ENCODE results near the gene ZNF316.
"Not testable (repeated sequence)": the region's sequence is repeated elsewhere in the genome, so short reads cannot be mapped to it uniquely, and the experiment has no call there.

Gene ZNF316

DNA sequence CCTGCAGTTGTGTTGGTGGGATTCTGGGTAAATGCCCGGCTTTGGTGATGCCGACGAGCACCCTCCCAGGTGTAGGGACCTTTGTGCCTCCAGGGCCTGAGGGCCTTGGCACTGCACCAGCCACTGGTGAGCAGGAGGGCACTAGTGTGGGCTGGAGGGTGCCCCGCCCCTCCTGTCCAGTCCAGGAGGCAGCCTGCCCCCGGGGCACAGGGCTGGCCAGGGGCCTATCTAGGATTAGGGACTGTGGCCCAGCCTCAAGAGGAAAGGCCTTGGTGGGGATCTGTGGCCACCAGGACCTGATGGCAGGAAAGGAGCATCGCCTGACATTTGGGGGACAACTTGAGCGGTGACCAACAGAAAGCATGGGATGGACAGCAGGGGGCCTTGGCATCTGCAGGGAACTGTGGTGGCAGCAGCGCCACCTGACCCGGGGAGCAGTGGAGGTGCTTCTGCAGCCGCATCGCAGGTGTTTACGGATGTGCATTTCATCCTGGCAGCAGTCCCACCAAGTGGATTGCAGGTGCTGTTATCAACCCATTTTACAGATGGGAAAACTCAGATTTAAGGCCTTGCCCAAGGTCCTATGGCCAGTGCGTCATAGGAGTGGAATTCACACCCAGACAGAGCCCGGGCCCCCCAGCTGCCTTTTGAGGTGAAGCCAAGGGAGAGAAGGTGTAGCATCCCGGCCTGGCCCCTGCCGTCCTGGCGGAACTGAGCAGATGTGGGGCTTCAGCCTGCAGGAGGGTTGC is 11.1 kb downstream of the ZNF316 start:
- DNase-seq = no peak

DNA sequence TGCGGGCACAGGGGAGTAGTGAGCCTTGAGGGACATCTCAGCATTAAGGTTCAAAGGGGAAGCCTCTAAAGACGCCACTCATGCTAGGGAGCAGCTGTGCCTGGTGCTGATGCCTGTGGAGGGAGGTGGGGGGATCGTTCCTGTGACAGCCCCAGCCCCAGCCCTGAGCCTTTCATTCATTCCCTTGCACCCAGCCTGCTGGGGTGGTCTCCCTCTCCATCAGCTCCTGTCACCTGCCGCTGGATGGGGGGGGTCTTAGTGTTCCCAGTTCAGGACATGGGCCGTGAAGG is 11.6 kb downstream of the ZNF316 start:
- DNase-seq = no peak

DNA sequence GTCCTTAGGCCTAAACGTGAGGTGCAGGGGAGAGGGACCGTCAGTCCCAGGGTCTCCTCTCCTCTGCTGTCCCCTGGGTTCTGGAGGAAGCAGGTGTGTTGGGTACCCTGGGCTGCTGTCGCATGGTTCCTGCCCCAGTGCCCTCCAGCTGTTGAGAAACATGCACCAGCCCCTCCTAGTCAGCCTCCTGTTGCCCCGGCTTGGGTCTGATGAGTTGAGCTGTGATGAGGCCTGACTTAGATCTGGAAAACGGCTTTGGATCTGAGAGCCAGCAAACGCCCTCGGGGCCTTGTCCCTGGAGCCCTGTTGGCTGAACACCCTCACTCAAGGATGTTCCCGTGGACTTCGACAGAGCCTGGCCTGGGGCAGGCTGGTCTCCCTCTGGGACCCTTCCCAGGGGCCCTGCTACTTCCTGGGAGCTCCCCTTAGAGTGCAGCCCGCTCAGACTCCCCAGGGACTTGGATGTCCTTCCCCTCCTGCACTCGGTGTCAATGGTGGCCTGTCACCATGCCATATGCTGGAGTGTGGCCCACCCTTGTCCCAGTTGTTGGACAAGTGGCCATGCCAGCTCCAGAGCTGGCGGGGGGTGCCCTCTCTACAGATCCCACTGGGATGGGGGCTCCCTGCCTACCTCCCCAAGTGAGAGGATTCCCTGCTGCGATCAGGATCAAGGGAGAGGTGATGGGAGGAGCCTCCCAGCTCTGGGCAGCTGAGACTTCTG is 12.3 kb downstream of the ZNF316 start:
- no peak for DNase-seq

DNA sequence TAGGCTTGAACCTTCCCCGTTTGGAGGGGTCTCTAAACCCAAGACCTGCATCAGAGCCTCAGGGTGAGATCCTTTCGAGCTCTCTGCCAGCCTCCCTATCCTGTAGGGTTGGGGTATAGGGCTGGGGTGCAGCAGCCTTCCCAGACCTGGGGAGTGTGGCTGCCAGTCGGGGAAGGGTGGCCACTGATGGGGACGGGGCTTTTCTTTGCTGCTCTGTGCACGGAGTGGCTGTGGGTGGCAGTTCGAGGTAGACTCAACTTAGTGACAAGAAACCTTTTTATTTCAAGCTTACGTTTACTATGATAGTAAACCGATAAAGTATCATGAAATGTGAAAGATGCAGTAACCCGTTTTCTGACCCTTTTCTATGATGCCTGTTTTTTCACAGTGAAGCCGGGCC is 13.0 kb downstream of the ZNF316 start:
- no peak for DNase-seq

DNA sequence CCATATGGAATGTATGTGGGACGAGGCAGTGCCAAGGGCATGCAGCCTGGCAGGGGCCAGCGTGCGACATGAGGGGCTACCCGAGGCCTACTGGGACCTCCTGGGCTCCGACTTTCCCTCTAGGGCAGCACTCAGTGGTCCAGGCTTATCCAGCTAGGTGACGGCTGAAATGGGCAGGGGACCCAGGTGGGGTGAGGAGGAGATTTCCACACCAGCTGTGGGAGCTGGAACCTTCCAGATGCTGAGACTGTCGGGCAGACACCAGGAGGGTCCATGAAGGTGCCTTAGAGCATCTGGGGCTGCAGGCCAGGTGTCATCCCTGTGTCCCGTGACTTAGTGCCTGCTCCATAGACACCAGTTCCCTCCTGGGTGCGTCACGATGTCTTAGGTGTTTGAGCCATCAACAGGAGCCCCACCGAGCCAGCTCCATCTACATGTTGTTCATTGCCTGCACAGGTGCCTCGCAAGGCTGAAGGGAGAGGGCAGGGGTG is 13.4 kb downstream of the ZNF316 start:
- DNase-seq = no peak

DNA sequence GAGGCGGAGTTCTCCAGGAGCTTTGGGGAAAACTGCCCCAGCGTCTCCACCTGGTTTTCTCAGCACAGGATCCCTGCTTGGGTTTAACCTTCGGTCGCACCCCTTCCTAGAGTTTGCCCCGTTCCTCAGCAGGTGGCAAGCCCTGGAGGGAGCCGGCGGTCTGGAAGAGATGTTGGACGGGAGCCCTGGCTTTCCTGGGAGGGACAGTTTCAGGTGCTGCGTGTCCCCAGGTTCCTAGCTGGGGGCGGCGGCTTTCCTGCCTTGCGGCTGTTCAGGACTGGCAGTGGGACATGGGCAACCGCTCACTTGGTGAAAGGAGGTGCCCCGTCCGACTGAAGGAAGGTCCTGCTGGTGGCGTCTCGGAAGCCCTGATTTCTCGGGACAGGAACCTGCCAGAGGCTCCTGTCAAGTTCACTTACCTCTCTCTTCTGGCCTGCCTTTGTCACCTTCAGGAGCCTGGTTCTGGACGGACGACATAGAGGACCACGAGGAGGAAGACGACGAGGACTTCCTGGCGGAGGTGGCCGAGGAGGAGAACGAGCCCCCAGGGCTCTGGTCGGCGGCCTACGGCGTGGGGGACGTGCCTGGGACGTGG is 14.8 kb downstream of the ZNF316 start:
- no peak for DNase-seq

DNA sequence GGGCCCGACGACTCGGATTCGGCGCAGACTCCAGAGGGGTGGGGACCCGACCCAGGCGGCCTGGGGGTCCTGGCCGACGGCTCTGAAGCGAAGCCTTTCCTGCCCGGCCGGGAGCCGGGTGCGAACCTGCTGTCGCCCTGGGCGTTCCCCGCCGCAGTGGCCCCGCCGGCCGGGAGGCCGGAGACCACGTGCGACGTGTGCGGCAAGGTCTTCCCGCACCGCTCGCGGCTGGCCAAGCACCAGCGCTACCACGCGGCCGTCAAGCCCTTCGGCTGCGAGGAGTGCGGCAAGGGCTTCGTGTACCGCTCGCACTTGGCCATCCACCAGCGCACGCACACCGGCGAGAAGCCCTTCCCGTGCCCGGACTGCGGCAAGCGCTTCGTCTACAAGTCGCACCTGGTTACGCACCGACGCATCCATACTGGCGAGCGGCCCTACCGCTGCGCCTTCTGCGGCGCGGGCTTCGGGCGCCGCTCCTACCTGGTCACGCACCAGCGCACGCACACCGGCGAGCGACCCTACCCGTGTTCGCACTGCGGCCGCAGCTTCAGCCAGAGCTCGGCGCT is 15.4 kb downstream of the ZNF316 start:
- DNase-seq = no peak

DNA sequence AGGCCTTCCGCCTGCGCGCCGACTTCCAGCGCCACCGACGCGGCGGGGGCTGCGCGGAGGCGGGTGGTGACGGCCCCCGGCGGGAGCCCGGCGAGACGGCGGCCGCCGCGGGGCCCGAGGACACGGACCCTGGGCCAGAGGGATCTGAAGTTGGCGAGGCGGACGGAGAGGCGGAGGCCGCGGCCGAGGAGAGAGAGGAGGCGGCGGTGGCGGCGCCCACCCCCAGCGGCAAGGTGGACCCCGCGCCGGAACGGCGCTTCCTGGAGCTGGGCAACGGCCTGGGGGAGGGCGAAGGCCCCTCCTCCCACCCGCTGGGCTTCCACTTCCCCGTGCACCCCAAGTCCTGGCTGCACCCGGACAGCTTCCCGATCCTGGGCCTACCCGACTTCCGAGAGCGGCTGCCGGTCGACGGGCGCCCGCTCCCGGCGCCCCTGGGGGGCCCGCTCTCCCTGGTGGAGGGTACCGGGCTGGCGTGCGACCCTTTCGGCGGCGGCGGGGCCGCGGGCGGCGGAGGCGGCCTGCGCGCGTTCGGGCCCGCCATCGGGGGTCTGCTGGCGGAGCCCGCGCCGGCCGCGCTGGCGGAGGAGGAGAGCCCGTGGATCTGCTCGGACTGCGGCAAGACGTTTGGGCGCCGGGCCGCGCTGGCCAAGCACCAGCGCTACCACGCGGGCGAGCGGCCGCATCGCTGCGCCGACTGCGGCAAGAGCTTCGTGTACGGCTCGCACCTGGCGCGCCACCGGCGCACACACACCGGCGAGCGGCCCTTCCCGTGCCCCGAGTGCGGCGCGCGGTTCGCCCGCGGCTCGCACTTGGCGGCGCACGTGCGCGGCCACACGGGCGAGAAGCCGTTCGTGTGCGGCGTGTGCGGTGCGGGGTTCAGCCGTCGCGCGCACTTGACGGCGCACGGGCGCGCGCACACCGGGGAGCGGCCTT is 16.2 kb downstream of the ZNF316 start:
- DNase-seq = no peak

DNA sequence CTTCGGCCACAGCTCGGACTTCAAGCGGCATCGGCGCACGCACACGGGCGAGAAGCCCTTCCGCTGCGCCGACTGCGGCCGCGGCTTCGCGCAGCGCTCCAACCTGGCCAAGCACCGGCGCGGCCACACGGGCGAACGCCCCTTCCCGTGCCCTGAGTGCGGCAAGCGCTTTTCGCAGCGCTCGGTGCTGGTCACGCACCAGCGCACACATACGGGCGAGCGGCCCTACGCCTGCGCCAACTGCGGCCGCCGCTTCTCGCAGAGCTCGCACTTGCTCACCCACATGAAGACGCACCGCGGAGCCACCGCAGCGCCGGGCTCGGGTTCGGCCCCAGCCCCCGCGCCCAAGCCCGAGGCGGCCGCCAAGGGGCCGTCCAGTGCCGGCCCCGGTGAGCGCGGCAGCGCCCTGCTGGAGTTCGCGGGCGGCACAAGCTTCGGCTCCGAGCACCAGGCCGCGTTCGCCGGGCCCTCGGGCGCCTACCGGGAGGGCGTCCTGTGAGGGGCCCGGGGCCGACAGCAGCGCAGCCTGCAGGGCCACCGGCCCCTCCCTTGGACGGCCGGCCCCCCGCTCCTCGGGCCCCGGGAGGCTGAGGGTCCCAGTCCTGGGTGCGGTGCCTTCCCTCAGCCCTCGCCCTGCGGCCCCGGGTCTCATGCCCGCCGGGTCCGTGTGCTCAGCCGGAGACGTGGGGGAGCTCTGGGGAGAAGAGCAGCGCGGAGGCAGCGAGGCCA is 17.2 kb downstream of the ZNF316 start:
- DNase-seq = no peak

DNA sequence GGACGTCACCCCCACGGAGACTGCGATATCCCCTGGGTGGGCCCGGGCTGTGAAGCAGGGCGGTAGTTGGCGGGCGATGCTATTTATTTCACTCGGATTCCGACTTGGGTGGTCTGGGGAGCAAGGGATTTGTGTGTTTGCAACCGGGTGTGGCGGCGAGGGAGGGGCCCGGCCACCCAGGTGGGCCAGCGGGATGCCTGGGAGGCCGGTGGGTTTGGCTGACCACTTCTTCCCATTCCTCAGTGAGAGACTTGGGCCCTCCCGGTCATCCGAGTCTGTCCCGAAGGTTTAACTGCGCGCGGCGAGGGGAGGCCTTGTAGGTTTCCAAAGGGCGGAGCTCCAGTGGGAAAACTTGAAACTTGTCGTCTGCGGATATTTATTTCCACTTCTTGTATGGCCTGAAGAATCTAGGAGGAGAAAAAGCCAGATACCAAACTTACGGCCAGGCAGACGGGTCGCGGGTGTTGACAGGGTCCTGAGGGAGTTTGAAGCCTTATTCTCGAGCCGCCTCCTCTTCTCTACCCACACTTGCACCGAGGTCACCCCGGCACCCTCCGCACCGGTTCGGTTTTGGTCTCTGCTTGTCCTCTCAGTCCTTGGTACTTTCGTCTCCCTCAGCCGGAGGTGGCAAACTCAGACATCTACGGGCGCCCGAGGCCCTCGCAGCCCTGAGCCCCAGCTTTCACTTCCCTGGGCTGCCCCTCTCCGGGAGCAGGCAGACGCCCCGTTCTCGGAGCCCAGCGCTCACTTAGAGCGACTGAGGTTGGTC is 17.9 kb downstream of the ZNF316 start:
- no peak for DNase-seq

DNA sequence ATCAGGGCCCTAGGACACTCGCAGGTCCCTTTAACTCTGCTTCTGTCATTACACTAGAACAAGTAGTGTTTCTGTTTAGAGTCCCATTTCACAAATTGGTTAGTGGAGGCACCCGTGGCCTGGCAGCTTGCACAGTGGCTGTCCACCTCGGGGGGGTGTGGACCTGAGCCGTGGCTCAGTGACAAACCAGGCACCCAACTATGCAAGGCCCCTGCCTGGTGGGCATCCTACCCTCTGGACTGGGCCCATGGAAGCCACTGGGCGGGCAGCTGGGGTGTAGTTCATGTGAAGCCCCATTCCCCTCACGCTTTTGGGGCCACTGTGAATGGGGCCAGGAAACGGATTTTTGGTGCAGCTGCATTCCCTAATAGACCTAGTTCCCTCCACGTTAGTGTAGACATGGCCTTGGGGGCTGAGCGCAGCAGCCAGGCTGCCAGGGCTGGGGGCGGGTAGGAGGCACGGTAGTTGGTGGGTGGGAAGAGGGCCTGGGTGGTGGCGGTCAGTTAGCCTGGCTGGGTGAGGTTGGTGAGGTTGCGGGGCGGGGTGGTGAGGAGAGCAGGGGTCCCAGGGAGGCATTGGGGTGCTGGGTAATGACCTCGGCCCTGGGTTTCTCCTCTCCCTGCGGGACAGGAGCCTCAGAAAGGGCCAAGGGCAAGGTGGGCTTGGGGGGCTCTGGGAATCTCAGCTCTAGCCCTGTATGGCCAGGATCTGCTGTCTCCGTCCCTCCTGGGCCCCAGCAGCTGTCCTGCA is 18.7 kb downstream of the ZNF316 start:
- no peak for DNase-seq

DNA sequence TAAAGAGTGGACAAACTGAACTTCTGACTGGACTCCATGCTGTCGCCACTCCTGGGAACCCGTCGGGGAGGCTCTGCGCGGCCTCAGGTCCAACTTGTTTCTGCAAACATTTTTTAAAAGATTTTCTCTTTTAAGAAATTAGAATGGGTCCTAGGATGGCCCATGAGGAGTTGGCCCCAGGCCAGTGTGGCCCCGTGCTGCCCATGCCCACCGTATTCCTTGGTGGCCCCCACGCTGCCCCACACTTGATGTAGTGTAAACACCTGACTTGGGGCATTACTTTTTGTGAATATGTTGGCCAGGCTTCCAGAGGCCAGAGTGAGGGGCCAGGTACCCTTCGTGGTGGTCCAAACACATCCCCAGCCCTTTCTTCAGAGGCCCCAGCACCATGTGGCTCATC is 19.3 kb downstream of the ZNF316 start:
- DNase-seq = no peak

DNA sequence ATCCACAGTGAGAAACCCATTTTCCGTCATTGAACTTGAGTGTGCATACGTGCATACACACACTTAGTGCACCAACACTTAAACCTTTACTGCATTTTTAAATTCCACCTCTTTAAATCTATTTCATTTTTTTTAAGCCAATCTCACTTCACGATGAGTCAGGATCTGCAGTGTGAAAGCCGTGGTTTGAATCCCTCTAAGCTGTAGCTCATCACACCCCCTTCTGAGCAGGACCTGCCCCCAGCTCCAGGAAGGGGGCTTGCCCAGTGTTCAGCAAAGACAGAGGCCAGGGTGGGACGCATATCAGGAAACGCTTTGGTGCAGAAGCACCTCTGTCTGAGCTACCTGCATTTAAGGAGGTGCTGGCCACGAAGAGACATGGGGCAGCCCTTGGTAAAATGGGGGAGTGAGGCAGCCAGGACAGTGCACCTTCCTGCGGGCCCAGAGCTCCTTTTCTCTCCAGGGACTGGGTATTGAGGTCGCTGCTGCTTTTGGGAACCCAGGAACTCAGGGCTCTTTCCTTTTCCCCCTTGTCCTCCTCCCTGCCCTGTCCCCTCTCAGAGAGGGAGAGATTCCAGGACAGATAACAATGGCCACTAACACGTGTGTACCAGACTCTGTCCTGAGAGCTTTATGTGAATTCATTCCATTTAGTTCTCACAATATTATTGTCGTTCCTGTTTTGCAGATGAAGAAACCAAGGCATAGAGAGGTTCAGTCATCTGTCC is 21.7 kb downstream of the ZNF316 start:
- no peak for DNase-seq

DNA sequence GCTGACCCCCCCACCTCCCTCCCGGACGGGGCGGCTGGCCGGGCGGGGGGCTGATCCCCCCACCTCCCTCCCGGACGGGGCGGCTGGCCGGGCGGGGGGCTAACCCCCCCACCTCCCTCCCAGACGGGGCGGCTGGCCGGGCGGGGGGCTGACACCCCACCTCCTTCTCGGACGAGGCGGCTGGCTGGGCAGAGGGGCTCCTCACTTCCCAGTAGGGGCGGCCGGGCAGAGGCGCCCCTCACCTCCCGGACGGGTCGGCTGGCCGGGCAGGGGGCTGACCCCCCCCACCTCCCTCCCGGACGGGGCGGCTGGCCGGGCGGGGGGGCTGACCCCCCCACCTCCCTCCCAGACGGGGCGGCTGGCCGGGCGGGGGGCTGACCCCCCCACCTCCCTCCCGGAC is 33.7 kb downstream of the ZNF316 start:
- DNase-seq = not testable (repeated sequence)

DNA sequence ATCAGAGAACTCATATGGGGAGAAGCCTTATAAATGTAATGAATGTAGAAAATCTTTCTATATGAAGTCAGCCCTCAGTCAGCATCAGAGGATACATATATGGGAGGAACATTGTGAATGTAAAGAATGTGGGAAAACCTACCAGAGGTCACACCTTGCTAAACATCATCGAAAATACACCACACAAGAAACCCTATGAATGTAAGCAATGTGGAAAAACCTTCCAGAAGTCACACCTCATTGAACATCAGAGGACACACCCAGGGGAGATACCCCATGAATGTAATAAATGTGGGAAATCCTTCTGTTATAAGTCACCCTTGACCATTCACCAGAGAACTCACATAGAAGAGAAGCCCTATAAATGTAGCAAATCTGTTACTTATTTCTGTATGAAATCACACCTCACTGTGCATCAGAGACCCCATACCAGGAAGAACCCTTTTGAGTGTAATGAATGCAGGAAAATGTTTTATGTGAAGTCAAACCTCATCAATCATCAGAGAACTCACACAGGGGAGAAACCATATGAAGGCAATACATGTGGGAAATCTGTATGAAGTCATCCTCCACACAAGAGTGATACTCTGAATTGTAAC is 38.8 kb downstream of the ZNF316 start:
- no peak for DNase-seq

DNA sequence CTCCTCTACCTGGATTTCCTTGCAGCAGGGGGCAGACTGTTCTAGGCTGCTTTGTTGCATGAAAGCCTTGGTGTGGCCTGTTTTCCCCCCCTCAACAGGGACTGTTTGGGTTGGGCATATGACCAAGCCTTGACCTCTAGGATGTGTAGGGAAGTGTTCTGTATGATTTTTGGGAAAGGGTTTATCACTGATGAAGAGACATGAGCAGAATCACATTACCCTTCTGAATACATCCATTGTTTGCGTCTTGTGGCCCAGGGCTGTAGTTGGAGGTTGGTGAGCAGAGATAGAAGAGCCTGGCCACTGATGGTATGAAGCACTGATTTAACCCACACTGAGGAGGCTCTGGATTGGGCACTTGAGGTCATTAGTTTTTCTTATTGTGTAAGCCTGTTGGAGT is 43.0 kb downstream of the ZNF316 start:
- no peak for DNase-seq

DNA sequence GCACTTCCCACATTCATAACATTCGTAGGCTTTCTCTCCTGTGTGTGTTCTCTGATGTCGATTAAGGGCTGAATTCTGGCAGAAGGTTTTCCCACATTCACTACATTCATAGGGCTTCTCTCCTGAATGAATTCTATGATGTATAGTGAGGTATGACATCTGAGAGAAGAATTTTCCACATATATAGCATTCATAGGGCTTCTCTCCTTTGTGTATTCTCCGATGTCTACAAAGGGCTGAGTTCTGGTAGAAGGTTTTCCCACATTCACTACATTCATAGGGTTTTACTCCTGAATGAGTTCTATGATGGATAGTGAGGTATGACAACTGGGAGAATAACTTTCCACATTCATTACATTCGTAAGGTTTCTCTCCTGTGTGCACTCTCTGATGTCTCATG is 54.0 kb downstream of the ZNF316 start:
- DNase-seq = no peak

DNA sequence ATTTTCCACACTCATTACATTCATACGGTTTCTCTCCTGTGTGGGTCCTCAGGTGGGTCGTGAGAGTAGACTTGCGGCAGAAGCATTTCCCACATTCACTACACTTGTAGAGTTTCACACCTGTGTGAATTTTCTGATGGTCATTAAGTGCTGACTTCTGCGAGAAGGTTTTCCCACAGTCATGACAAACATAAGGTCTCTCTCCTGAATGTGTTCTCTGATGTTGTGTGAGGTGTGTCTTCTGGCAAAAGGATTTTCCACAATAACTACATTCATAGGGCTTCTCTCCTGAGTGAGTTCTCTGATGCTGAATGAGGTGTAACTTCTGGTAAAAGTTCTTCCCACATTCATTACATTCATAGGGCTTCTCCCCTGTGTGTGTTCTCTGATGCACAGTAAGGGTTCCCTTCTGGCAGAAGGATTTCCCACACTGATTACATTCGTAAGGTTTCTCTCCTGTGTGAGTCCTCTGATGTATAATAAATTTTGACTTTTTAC is 54.5 kb downstream of the ZNF316 start:
- no peak for DNase-seq

DNA sequence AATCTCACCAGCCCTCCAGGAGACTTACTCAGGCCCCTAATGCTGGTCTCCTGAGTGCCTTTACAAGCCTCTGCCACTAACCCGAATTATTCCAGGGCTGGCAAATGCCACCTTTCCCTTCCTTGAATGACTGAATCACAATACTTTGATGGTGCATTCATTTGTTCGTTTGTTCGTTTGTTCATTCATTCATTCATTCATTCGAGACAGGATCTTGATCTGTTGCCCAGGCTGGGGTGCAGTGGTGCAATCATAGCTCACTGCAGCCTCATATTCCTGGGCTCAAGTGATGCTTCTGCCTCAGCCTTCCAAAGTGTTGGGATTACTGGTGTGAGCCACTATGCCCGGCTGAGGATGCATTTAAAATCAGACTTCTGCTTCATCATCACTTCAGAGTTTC is 63.7 kb downstream of the ZNF316 start:
- no peak for DNase-seq
